ENCODE measurements around the gene SCAF4. TPM values are rescaled to one million over a fixed set of nuclear protein-coding genes. Genes with fewer than 3 reads are reported as not detected.
A peak's percentile ranks its signal among the peaks of the same experiment; 100 is the strongest.
"Not testable (repeated sequence)": the region's sequence is repeated elsewhere in the genome, so short reads cannot be mapped to it uniquely, and the experiment has no call there.

The SCAF4 gene
- total RNA-seq, 1 donor from 2014 or later = 33.4 TPM

- no peaks in the 10 kb centered on the region for H3K9me3 ChIP-seq
- H3K27me3 ChIP-seq (ENCODE audit: low read depth) = no peaks in the 10 kb centered on the region
- H3K36me3 ChIP-seq = peaks cover 77% of the 10 kb centered on the region
- DNase-seq (no peak), ATAC-seq (no peak)
- intact Hi-C loops (cut with DNase I) = no loop called here
- H3K27ac ChIP-seq = no peak overlapping the region
- no peak for TF ChIP-seq CTCF (IDR thresholded peaks at IDR 0.05)
- H3K4me3 ChIP-seq = no peak overlapping the region
- peaks cover 5% of the 10 kb centered on the region for H3K4me1 ChIP-seq
These were observed 64.3 kb downstream of the SCAF4 start for GRCh38 chr21:31667639-31668038.

- intact Hi-C loops (cut with DNase I) = no loop called here
- Histone ChIP-seq H3K4me1 (peaks cover 9% of the 10 kb centered on the region), H3K27me3 (ENCODE audit: low read depth) (no peaks in the 10 kb centered on the region), H3K36me3 (peaks cover 79% of the 10 kb centered on the region), H3K9me3 (no peaks in the 10 kb centered on the region), H3K27ac (no peak overlapping the region), H3K4me3 (no peak overlapping the region)
- TF ChIP-seq CTCF (IDR thresholded peaks at IDR 0.05) = no peak
- ATAC-seq (no peak), DNase-seq (no peak)
These were observed 64.8 kb downstream of the SCAF4 start for GRCh38 chr21:31667132-31667531.

- H3K4me3 ChIP-seq = no peak overlapping the region
- H3K4me1 ChIP-seq = peaks cover 15% of the 10 kb centered on the region
- H3K9me3 ChIP-seq = no peaks in the 10 kb centered on the region
- H3K36me3 ChIP-seq = peaks cover 79% of the 10 kb centered on the region
- no peak overlapping the region for H3K27ac ChIP-seq
- intact Hi-C loops (cut with DNase I) = no loop called here
- no peaks in the 10 kb centered on the region for H3K27me3 ChIP-seq (ENCODE audit: low read depth)
- DNase-seq = no peak
- ATAC-seq = no peak
- TF ChIP-seq CTCF (IDR thresholded peaks at IDR 0.05) = no peak
These were observed 65.4 kb downstream of the SCAF4 start for GRCh38 chr21:31666445-31667010.

GRCh38 chr21:31665869-31666268 is 66.0 kb downstream of the SCAF4 start:
- peaks cover 73% of the 10 kb centered on the region for H3K36me3 ChIP-seq

GRCh38 chr21:31665397-31665796 is 66.5 kb downstream of the SCAF4 start:
- ATAC-seq = peak; percentile 23 to 27

More at GRCh38 chr21:31665869-31666268, 66.0 kb downstream of the SCAF4 start:
- H3K27ac ChIP-seq; DNase-seq; H3K4me3 ChIP-seq; H3K9me3 ChIP-seq; ATAC-seq; H3K27me3 ChIP-seq (ENCODE audit: low read depth); intact Hi-C loops (cut with DNase I): not testable (repeated sequence)
- H3K4me1 ChIP-seq = peaks cover 21% of the 10 kb centered on the region

More at GRCh38 chr21:31665397-31665796, 66.5 kb downstream of the SCAF4 start:
- H3K36me3 ChIP-seq = peaks cover 70% of the 10 kb centered on the region
- no peak overlapping the region for H3K4me3 ChIP-seq
- H3K27ac ChIP-seq = no peak overlapping the region
- no peak for DNase-seq
- H3K4me1 ChIP-seq = peaks cover 26% of the 10 kb centered on the region
- TF ChIP-seq CTCF (IDR thresholded peaks at IDR 0.05) = no peak
- H3K27me3 ChIP-seq (ENCODE audit: low read depth) = no peaks in the 10 kb centered on the region
- intact Hi-C loops (cut with DNase I) = no loop called here
- no peaks in the 10 kb centered on the region for H3K9me3 ChIP-seq
